Ectodermal cell (in vitro differentiated cells): Measurements from ENCODE around the gene DNAH9. TPM values are rescaled to one million over a fixed set of nuclear protein-coding genes. Genes with fewer than 3 reads are reported as not detected.

ENCODE experiments used
- H3K27ac ChIP-seq: 2 replicates; pipeline ENCODE4 v1.7.0; 2013; ENCODE audit warnings: mild to moderate bottlenecking, low read depth, low read length; ENCODE audit not compliant: insufficient read depth, poor library complexity, severe bottlenecking
- H3K27me3 ChIP-seq: 2 replicates; pipeline ENCODE4 v1.7.0; 2013; ENCODE audit warnings: mild to moderate bottlenecking, low read length; ENCODE audit not compliant: insufficient read depth, control insufficient read depth, poor library complexity, severe bottlenecking
- H3K36me3 ChIP-seq: one replicate; pipeline ENCODE4 v1.7.0; 2013; ENCODE audit warnings: low read length; ENCODE audit not compliant: control insufficient read depth, insufficient read depth
- H3K4me1 ChIP-seq: one replicate; pipeline ENCODE4 v1.7.0; 2013; ENCODE audit warnings: low read length; ENCODE audit not compliant: control insufficient read depth, insufficient read depth
- H3K4me3 ChIP-seq: 2 replicates; pipeline ENCODE4 v1.7.0; 2013; ENCODE audit warnings: low read depth, low read length, control low read depth; ENCODE audit not compliant: insufficient read depth
- H3K9me3 ChIP-seq: 2 replicates; pipeline ENCODE4 v1.7.0; 2013; ENCODE audit warnings: mild to moderate bottlenecking, low read length, moderate library complexity; ENCODE audit not compliant: control insufficient read depth
- WGBS, 2 experiments: methylation state at CpG; one replicate each; pipeline ENCODE4 v1.1.7; 2013; ENCODE audit warnings: missing lambda C conversion rate in 2 of 2; 5-methylcytosine and 5-hydroxymethylcytosine counted together
- polyA plus RNA-seq, 4 experiments: library from polyadenylated mRNA; stranded (reverse); fragments of 50-300 nt; gene quantifications; one replicate each; pipeline ENCODE4 v1.2.3, GENCODE V29; 2013

The DNAH9 gene
- 4.1 TPM for polyA plus RNA-seq (2013, experiment 1 of 4)
- 4.2 TPM for polyA plus RNA-seq (2013, experiment 2 of 4)
- 1.9 TPM for polyA plus RNA-seq (2013, experiment 3 of 4)
- polyA plus RNA-seq (2013, experiment 4 of 4): 1.7 TPM

- peaks cover 5% of the 10 kb centered on the region for H3K4me1 ChIP-seq
- H3K27ac ChIP-seq: peak within 1 kb of the TSS; percentile 82
- peaks cover 16% of the 10 kb centered on the region for H3K27me3 ChIP-seq
Observed at GRCh38 chr17:11598274-11599221, at the start of gene DNAH9. Gene DNAH9, plus strand, starts transcription at chr17:11598470. Its CDS starts 29 bp downstream, at chr17:11598499.

DNA sequence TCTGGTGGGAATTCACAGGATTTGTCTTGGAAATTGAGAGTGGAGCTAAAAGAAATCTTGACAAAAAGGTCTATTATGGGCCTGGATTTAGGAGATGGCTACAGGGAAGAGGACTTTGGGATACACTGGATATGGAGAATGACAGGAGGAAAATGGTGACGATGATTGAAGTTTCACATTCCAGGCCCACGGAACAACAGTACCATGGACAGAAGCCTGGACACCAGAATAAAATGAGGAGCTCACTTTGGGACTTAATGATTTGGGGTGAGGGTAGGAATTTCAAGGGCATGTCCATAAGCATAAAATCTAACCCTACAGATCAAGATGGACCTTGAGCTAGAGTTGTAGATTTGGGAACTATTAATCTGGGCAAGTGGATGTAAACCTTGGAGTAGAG lies 47.8 kb upstream of the DNAH9 start:
- no peak overlapping the region for H3K4me3 ChIP-seq
- no peaks in the 10 kb centered on the region for H3K36me3 ChIP-seq
- H3K27ac ChIP-seq: no peak overlapping the region
- H3K9me3 ChIP-seq: no peaks in the 10 kb centered on the region
- no peaks in the 10 kb centered on the region for H3K27me3 ChIP-seq
- H3K4me1 ChIP-seq: no peaks in the 10 kb centered on the region
- 90 to 95% methylated on average over 2 of the region's 2 CpGs for WGBS, 2 experiments

More at GRCh38 chr17:11598274-11599221, at the start of gene DNAH9:
- Histone ChIP-seq H3K4me3 (peak within 1 kb of the TSS; percentile 62), H3K9me3 (no peaks in the 10 kb centered on the region), H3K36me3 (no peaks in the 10 kb centered on the region)
- 1% methylated on average over 84 of the region's 84 CpGs for WGBS, 2 experiments

DNA sequence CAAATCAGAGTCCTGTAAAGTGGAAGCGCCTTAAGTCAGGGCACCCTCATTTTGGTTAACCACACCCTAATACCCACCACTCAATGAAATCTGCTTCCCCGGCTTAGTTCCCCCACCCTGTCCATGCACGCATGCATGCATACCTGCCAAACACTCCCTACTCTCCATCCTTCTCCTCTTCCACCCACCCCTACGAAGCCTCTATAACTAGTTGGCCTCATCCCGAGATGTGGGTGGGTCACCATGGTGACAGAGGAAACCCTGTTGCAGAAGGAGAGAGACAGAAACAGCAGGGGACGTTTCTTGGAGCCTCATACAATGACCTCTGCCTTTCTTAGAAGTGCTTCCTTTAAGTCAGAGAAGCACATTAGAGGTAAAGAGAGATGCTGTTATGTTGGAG lies 46.8 kb upstream of the DNAH9 start:
- H3K9me3 ChIP-seq: no peaks in the 10 kb centered on the region
- no peak overlapping the region for H3K4me3 ChIP-seq
- H3K4me1 ChIP-seq: no peaks in the 10 kb centered on the region
- H3K27ac ChIP-seq: no peak overlapping the region
- WGBS, 2 experiments: 67 to 74% methylated on average over 6 of the region's 6 CpGs
- no peaks in the 10 kb centered on the region for H3K36me3 ChIP-seq
- no peaks in the 10 kb centered on the region for H3K27me3 ChIP-seq

DNA sequence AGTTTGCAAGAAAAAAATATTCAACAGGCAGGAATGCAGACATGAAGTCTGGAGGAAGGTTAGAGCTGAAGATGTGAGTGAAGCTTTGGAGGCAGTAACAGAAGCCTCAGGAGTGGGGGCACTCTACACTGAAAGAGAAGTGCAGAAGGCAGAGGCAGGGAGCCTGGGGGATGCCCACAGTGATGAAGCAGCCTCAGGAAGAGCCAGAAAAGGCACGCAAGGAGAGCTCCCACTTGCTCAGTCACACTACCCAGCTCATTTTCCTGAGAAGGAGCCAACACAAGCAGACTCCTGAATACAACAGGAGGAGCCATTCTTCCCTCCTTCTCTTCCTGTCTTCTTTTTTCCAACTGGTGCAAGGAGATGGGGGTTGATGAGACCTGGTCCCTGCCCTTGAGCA lies 45.1 kb upstream of the DNAH9 start:
- Histone ChIP-seq H3K4me3 (no peak overlapping the region), H3K9me3 (no peaks in the 10 kb centered on the region)
- WGBS, 2 experiments: 85% methylated on average over 1 of the region's 1 CpG

DNA sequence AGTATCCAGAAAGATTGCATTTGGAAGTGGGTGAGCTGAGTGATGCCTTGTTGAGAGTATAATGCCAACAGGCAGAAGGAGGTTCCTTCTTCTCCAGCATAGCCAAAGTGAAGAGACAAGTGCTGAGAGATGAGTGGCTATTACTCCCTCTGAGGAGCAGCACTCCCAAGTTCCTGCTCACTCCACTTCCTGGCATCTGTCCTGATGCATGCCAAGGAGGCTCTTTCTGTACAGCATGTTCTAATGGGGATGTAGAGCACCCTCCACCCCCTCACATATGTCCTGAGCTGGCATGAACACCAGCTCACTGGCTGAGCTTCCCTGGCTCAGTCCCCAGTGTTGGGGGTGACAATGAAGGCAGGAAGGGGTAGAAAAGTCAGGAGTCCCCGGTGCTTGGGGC lies 44.2 kb upstream of the DNAH9 start:
- Histone ChIP-seq H3K27ac (no peak overlapping the region), H3K4me1 (peaks cover under 1% of the 10 kb centered on the region), H3K27me3 (no peaks in the 10 kb centered on the region), H3K36me3 (no peaks in the 10 kb centered on the region), H3K9me3 (no peaks in the 10 kb centered on the region), H3K4me3 (no peak overlapping the region)
- WGBS, 2 experiments: 75 to 94% methylated on average over 1 of the region's 1 CpG

More for the DNA sequence above, 45.1 kb upstream of the DNAH9 start:
- Histone ChIP-seq H3K36me3 (no peaks in the 10 kb centered on the region), H3K27me3 (no peaks in the 10 kb centered on the region), H3K27ac (no peak overlapping the region), H3K4me1 (no peaks in the 10 kb centered on the region)

- Histone ChIP-seq H3K27me3 (no peaks in the 10 kb centered on the region), H3K36me3 (no peaks in the 10 kb centered on the region), H3K4me1 (peaks cover 6% of the 10 kb centered on the region), H3K4me3 (no peak overlapping the region), H3K27ac (no peak overlapping the region), H3K9me3 (no peaks in the 10 kb centered on the region)
- 89 to 92% methylated on average over 5 of the region's 5 CpGs for WGBS, 2 experiments
Observed at GRCh38 chr17:11554542-11554941, 43.7 kb upstream of the DNAH9 start.

DNA sequence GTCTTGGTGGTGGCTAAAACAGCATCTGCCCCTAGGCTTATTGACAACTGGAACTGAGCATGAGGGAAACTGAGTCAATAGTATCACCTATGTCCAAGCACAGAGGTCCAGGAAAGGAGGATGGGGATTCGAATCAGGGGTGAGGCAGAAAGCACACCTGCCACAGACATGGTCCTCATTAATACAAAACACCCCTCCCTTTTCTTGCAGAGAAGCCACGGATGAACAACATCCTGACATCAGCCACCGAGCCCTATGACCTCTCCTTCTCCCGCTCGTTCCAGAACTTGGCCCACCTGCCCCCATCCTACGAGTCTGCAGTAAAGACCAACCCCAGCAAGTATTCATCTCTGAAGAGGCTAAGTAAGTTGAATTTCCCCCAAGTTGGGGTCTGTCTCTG lies 42.7 kb upstream of the DNAH9 start:
- H3K27ac ChIP-seq: no peak overlapping the region
- H3K4me1 ChIP-seq: peaks cover 8% of the 10 kb centered on the region
- H3K4me3 ChIP-seq: no peak overlapping the region
- no peaks in the 10 kb centered on the region for H3K36me3 ChIP-seq
- no peaks in the 10 kb centered on the region for H3K27me3 ChIP-seq
- WGBS, 2 experiments: 93 to 95% methylated on average over 6 of the region's 6 CpGs
- no peaks in the 10 kb centered on the region for H3K9me3 ChIP-seq

- Histone ChIP-seq H3K36me3 (no peaks in the 10 kb centered on the region), H3K4me1 (peaks cover 8% of the 10 kb centered on the region), H3K4me3 (no peak overlapping the region), H3K27ac (no peak overlapping the region), H3K9me3 (no peaks in the 10 kb centered on the region), H3K27me3 (no peaks in the 10 kb centered on the region)
- 94 to 95% methylated on average over 46 of the region's 46 CpGs for WGBS, 2 experiments
Observed at GRCh38 chr17:11557727-11558452, 40.4 kb upstream of the DNAH9 start.

- WGBS, 2 experiments: 90 to 91% methylated on average over 10 of the region's 10 CpGs
- H3K4me1 ChIP-seq: peaks cover 8% of the 10 kb centered on the region
- H3K27ac ChIP-seq: no peak overlapping the region
- no peaks in the 10 kb centered on the region for H3K27me3 ChIP-seq
- no peak overlapping the region for H3K4me3 ChIP-seq
- H3K36me3 ChIP-seq: no peaks in the 10 kb centered on the region
- no peaks in the 10 kb centered on the region for H3K9me3 ChIP-seq
Observed at GRCh38 chr17:11558681-11559234, 39.5 kb upstream of the DNAH9 start.

DNA sequence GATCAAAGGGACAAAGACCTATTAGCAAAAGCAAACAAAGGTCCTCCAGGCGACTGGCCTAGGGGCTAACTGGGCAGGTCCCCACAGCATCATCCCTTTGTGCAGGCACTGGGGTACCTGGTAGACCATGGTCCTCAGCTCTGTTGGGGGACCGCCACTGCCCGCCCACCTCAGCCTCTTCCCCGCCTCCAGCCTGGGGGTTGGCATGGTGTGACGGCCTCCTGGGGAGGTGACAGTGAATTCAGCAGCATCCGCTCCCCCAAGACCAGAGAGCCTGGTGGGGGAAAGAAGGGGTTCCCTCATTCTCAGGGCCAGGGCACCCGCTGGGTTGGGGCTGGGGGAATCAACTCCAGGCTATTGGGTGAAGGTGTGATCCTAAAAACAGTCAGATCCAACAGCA lies 38.7 kb upstream of the DNAH9 start:
- Histone ChIP-seq H3K36me3 (no peaks in the 10 kb centered on the region), H3K4me1 (peaks cover 8% of the 10 kb centered on the region), H3K4me3 (no peak overlapping the region), H3K27ac (no peak overlapping the region), H3K27me3 (no peaks in the 10 kb centered on the region), H3K9me3 (no peaks in the 10 kb centered on the region)
- WGBS, 2 experiments: 73 to 75% methylated on average over 7 of the region's 7 CpGs
